HCT116 (cell line): ENCODE results near the gene HIRA. TPM values are rescaled to one million over a fixed set of nuclear protein-coding genes. Genes with fewer than 3 reads are reported as not detected.

Source experiments
- ATAC-seq: fragments of 200-7000 bp; cut with Tn5 transposase; 2 replicates; pipeline ENCODE4 v1.9.1; 2020; ENCODE audit warnings: mild to moderate bottlenecking, moderate library complexity
- BruUV-seq: library from RNA; stranded (reverse); fragments of 400-500 nt; replicated peaks from 2 replicates; lab custom pipeline; 2021; lab: Mats Ljungman, UMichigan
- CTCF ChIA-PET: fragments of 300-600 bp; sonication (Branson Sonifier 250); formaldehyde crosslinking; loops from one replicate; lab custom pipeline; 2021; ENCODE audit warnings: antibody characterized with exemption; lab: Charles Lee
- POLR2A ChIA-PET: fragments of 300-600, 350-600 bp; sonication (Branson Sonifier 250); formaldehyde crosslinking; loops from one replicate; lab custom pipeline; 2021; ENCODE audit warnings: antibody characterized with exemption; lab: Charles Lee
- RAD21 ChIA-PET, 2 experiments: fragments of 300-600 bp; sonication (Branson Sonifier 250); formaldehyde crosslinking; loops; one replicate each; lab custom pipeline; 2023; ENCODE audit warnings: low total read pairs in 2 of 2; ENCODE audit not compliant: uncharacterized antibody in 2 of 2, unreplicated experiment in 2 of 2, low non-redundant PET in 1 of 2; lab: Charles Lee
- DNase-seq: peaks from one replicate; pipeline ENCODE4 v3.0.0-alpha.2; 2010; ENCODE audit warnings: low read depth, low spot score
- H2AFZ ChIP-seq: fragments of 200-600 bp; shearing (Covaris generic), sonication (generic); 2 replicates; pipeline ENCODE4 v1.6.1; 2017; ENCODE audit warnings: low read depth, mixed run types, mixed read lengths, antibody characterized with exemption, low read length; ENCODE audit not compliant: poor library complexity, severe bottlenecking
- H3K27ac ChIP-seq: 2 replicates; pipeline ENCODE4 v1.5.1; 2012; ENCODE audit warnings: low read depth, low read length
- H3K27me3 ChIP-seq: fragments of 200-600 bp; sonication (generic); 2 replicates; pipeline ENCODE4 v1.6.1; 2016; ENCODE audit warnings: mixed run types, low read length, mixed read lengths; ENCODE audit not compliant: insufficient read depth
- H3K36me3 ChIP-seq, 2 experiments: fragments of 200-500 bp in 1 of 2; fragments of 200-600 bp in 1 of 2; sonication (Bioruptor generic) in 1 of 2; sonication (generic) in 1 of 2; 2 replicates each; pipeline versions ENCODE4 v1.5.1 to v1.6.1; 2014 to 2016; ENCODE audit warnings: low read length in 2 of 2, inconsistent platforms in 1 of 2, mixed read lengths in 1 of 2, mixed run types in 1 of 2; ENCODE audit not compliant: insufficient read depth in 2 of 2, control insufficient read depth in 1 of 2
- H3K4me1 ChIP-seq, 2 experiments: fragments of 200-600 bp in 1 of 2; sonication (generic) in 1 of 2; 2 replicates each; pipeline versions ENCODE4 v1.5.1 to v1.6.1; 2012 to 2017; ENCODE audit warnings: low read length in 2 of 2, inconsistent platforms in 1 of 2, mild to moderate bottlenecking in 1 of 2, mixed read lengths in 1 of 2, mixed run types in 1 of 2, moderate library complexity in 1 of 2; ENCODE audit not compliant: insufficient read depth in 2 of 2, control insufficient read depth in 1 of 2
- H3K4me2 ChIP-seq: fragments of 200-600 bp; sonication (generic); 2 replicates; pipeline ENCODE4 v1.6.1; 2017; ENCODE audit warnings: mixed run types, low read length, mixed read lengths
- H3K4me3 ChIP-seq, 2 experiments: fragments of 200-600 bp in 1 of 2; sonication (generic) in 1 of 2; replicated peaks in 1 of 2; 2 replicates each; pipeline ENCODE4 v1.5.1; 2011 to 2016; ENCODE audit warnings: low read length in 2 of 2, control low read depth in 1 of 2, low read depth in 1 of 2, mild to moderate bottlenecking in 1 of 2, mixed read lengths in 1 of 2, mixed run types in 1 of 2
- H3K79me2 ChIP-seq: fragments of 200-600 bp; sonication (generic); 2 replicates; pipeline ENCODE4 v1.6.1; 2017; ENCODE audit warnings: mild to moderate bottlenecking, mixed run types, low read length, moderate library complexity, mixed read lengths; ENCODE audit not compliant: insufficient read depth
- H3K9ac ChIP-seq: fragments of 200-600 bp; sonication (generic); 2 replicates; pipeline ENCODE4 v1.6.1; 2016; ENCODE audit warnings: low read length, mixed read lengths
- H3K9me2 ChIP-seq: fragments of 200-600 bp; sonication (generic), shearing (Covaris generic); 2 replicates; pipeline ENCODE4 v1.6.1; 2017; ENCODE audit warnings: mixed run types, mild to moderate bottlenecking, moderate library complexity; ENCODE audit not compliant: insufficient read depth
- H3K9me3 ChIP-seq, 2 experiments: fragments of 200-500 bp in 1 of 2; fragments of 200-600 bp in 1 of 2; sonication (Bioruptor generic) in 1 of 2; sonication (generic) in 1 of 2; 2 replicates each; pipeline ENCODE4 v1.6.1; 2014 to 2017; ENCODE audit warnings: low read length in 2 of 2, mixed read lengths in 2 of 2, inconsistent platforms in 1 of 2, low read depth in 1 of 2, mild to moderate bottlenecking in 1 of 2, mixed run types in 1 of 2, moderate library complexity in 1 of 2; ENCODE audit not compliant: control insufficient read depth in 1 of 2, insufficient read depth in 1 of 2
- H4K20me1 ChIP-seq: fragments of 200-600 bp; sonication (generic), shearing (Covaris generic); 2 replicates; pipeline ENCODE4 v1.6.1; 2017; ENCODE audit warnings: mixed run types, mild to moderate bottlenecking, moderate library complexity; ENCODE audit not compliant: insufficient read depth
- ATF3 ChIP-seq: IDR thresholded peaks from 2 replicates; pipeline ENCODE4 v1.6.1; 2012
- CBX3 ChIP-seq: IDR thresholded peaks from 2 replicates; pipeline ENCODE4 v1.6.1; 2012; ENCODE audit warnings: low read depth
- EGR1 ChIP-seq: IDR thresholded peaks from 2 replicates; pipeline ENCODE4 v1.6.1; 2012; ENCODE audit warnings: low read depth
- ELF1 ChIP-seq: IDR thresholded peaks from 2 replicates; pipeline ENCODE4 v1.6.1; 2012; ENCODE audit warnings: low read depth, borderline replicate concordance
- EZH2 ChIP-seq: fragments of 200-600 bp; sonication (generic); IDR thresholded peaks from 2 replicates; pipeline ENCODE4 v1.6.1; 2017; ENCODE audit warnings: antibody characterized with exemption, mixed run types
- EZH2phosphoT487 ChIP-seq: fragments of 200-600 bp; IDR thresholded peaks from 2 replicates; pipeline ENCODE4 v1.6.1; 2018; ENCODE audit warnings: antibody characterized with exemption, borderline replicate concordance
- FOSL1 ChIP-seq: IDR thresholded peaks from 2 replicates; pipeline ENCODE4 v1.6.1; 2012; ENCODE audit warnings: low read depth
- JUND ChIP-seq: IDR thresholded peaks from 2 replicates; pipeline ENCODE4 v1.6.1; 2012
- POLR2A ChIP-seq: IDR thresholded peaks from 2 replicates; pipeline ENCODE4 v1.7.0; 2011; ENCODE audit warnings: borderline replicate concordance; ENCODE audit not compliant: insufficient read depth, insufficient read length; ENCODE audit errors: extremely low read depth
- POLR2AphosphoS5 ChIP-seq: IDR thresholded peaks from 2 replicates; pipeline ENCODE4 v1.6.1; 2011; ENCODE audit warnings: mild to moderate bottlenecking, low read depth, low read length, moderate library complexity
- SIN3A ChIP-seq: IDR thresholded peaks from 2 replicates; pipeline ENCODE4 v1.6.1; 2012; ENCODE audit warnings: low read depth
- SRF ChIP-seq: IDR thresholded peaks from 2 replicates; pipeline ENCODE4 v1.6.1; 2012; ENCODE audit warnings: low read depth
- YY1 ChIP-seq: IDR thresholded peaks from 2 replicates; pipeline ENCODE4 v1.6.1; 2011; ENCODE audit warnings: low read length, low read depth, moderate library complexity, mild to moderate bottlenecking; ENCODE audit not compliant: insufficient replicate concordance; ENCODE audit errors: extremely low read depth
- ZNF274 ChIP-seq: fragments of 200-500 bp; sonication (Bioruptor generic); IDR thresholded peaks from 2 replicates; pipeline ENCODE4 v1.6.1; 2014; ENCODE audit warnings: mild to moderate bottlenecking, low read depth, low read length, inconsistent platforms
- intact Hi-C: fragments of 100-400 bp; cut with micrococcal nuclease; formaldehyde crosslinking; loops from 2 replicates; pipeline ENCODE4 v1.10.0; 2022
- total RNA-seq: library from RNA; stranded (reverse); gene quantifications from one replicate; pipeline ENCODE4 v1.2.1, GENCODE V29; 2021; ENCODE audit not compliant: unreplicated experiment

The HIRA gene
- total RNA-seq, 1 experiment from 2014 or later = 30.6 TPM

GRCh38 chr22:19469421-19469820, 37.9 kb upstream of the HIRA start:
- no peak overlapping the region for H2AFZ ChIP-seq
- H3K4me3 ChIP-seq = no peak overlapping the region
- H3K4me2 ChIP-seq = no peak overlapping the region
- ChIA-PET POLR2A (no interaction called here), RAD21 (no interaction called here), CTCF (no interaction called here)
- no TSS peak for BruUV-seq
- no peak for DNase-seq
- no peaks in the 10 kb centered on the region for H3K9me2 ChIP-seq
- peaks cover 48% of the 10 kb centered on the region for H3K79me2 ChIP-seq
- peaks cover 3% of the 10 kb centered on the region; the same call in 1 of the 2 replicates for H4K20me1 ChIP-seq
- no peak overlapping the region for H3K27ac ChIP-seq
- no peak for ATAC-seq
- H3K9me3 ChIP-seq = no peaks in the 10 kb centered on the region
- TF ChIP-seq ZNF274 (no peak), EGR1 (no peak), ATF3 (no peak), POLR2AphosphoS5 (no peak), SRF (no peak), YY1 (no peak), FOSL1 (no peak), ELF1 (no peak), JUND (no peak), SIN3A (no peak), EZH2 (no peak), EZH2phosphoT487 (no peak), CBX3 (no peak)
- intact Hi-C loops = no loop called here
- no peaks in the 10 kb centered on the region for H3K27me3 ChIP-seq
- peaks cover 47 to 77% of the 10 kb centered on the region in 2 experiments for H3K36me3 ChIP-seq
- no peak overlapping the region for H3K9ac ChIP-seq
- H3K4me1 ChIP-seq = no peaks in the 10 kb centered on the region

- TF ChIP-seq CBX3 (no peak), EGR1 (no peak), ATF3 (no peak), POLR2A (no peak), SRF (no peak), EZH2phosphoT487 (no peak)
- Histone ChIP-seq H3K4me3 (no peak overlapping the region), H3K27ac (no peak overlapping the region), H3K36me3 (peaks cover 56 to 77% of the 10 kb centered on the region in 2 experiments), H3K9me2 (no peaks in the 10 kb centered on the region), H3K27me3 (no peaks in the 10 kb centered on the region), H3K9ac (no peak overlapping the region), H3K4me1 (no peaks in the 10 kb centered on the region), H4K20me1 (no peaks in the 10 kb centered on the region), H3K79me2 (peaks cover 35% of the 10 kb centered on the region), H3K4me2 (no peak overlapping the region), H3K9me3 (no peaks in the 10 kb centered on the region), H2AFZ (no peak overlapping the region)
- no peak for DNase-seq
- no TSS peak for BruUV-seq
- ATAC-seq = no peak
- RAD21 ChIA-PET = no interaction called here
- intact Hi-C loops = no loop called here
- POLR2A ChIA-PET = no interaction called here
- CTCF ChIA-PET = no interaction called here
These were observed 36.4 kb upstream of the HIRA start for GRCh38 chr22:19467912-19468311.
